SH-SY5Y (cell line): Measurements from ENCODE around the gene RAB9A.

ENCODE experiments used
- GATA2 ChIP-seq: IDR thresholded peaks from 2 replicates; pipeline ENCODE4 v1.6.1; 2011; ENCODE audit warnings: mild to moderate bottlenecking, low read depth, low read length
- GATA3 ChIP-seq: IDR thresholded peaks from 2 replicates; pipeline ENCODE4 v1.6.1; 2011; ENCODE audit warnings: low read depth, mild to moderate bottlenecking, low read length, moderate library complexity

DNA sequence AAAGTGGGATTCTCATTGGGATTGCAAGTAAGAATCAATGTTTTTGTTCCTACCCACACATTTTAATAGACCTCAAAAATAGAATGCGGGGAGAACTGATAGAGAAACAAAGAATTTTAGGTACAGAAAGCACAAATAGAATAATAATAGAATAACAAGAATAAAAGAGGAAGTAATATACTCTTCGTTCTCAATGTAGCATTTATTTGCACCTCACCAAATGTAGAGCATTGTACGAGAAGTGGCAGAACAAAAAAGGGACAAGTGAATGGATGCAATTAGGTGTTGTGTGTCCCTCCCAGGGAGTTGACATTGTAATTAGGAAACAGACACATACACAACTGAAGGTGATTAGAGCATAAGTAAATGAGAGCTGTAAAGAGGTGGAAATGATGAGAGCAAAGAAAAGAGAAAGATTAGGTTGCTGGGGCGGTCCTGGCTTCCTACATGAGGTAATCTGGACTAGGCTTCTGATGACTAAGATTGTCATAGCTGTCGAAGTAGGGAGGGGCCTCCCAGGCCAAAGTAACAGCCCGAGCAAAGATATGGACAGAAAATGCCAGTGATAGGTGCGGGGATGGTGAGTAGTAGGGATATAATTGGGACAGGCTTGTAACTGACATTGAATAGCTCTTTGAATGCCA lies 10.4 kb downstream of the RAB9A start:
- no peak for TF ChIP-seq GATA3
- no peak for TF ChIP-seq GATA2
